ENCODE data around the gene CKAP2L.

The CKAP2L gene

GRCh38 chr2:112757265-112757664 is 7.1 kb downstream of the CKAP2L start:
- no peak overlapping the region for H3K27ac Mint-ChIP-seq
- H3K9me3 Mint-ChIP-seq = no peaks in the 10 kb centered on the region
- no peaks in the 10 kb centered on the region for H3K27me3 Mint-ChIP-seq
- DNase-seq (no peak), ATAC-seq (no peak)
- H3K36me3 Mint-ChIP-seq (ENCODE audit: low read depth) = peaks cover 52% of the 10 kb centered on the region
- peaks cover 10% of the 10 kb centered on the region for H3K4me1 Mint-ChIP-seq
- no peak overlapping the region for H3K4me3 Mint-ChIP-seq

- Mint-ChIP-seq H3K4me3 (no peak overlapping the region), H3K9me3 (no peaks in the 10 kb centered on the region), H3K4me1 (peaks cover 10% of the 10 kb centered on the region), H3K36me3 (ENCODE audit: low read depth) (peaks cover 50% of the 10 kb centered on the region), H3K27me3 (no peaks in the 10 kb centered on the region), H3K27ac (no peak overlapping the region)
- DNase-seq (no peak), ATAC-seq (no peak)
Measured at GRCh38 chr2:112756207-112756606, 8.2 kb downstream of the CKAP2L start.

GRCh38 chr2:112755444-112755843 is 9.0 kb downstream of the CKAP2L start:
- Mint-ChIP-seq H3K4me3 (no peak overlapping the region), H3K36me3 (ENCODE audit: low read depth) (peaks cover 49% of the 10 kb centered on the region), H3K4me1 (peaks cover 10% of the 10 kb centered on the region), H3K9me3 (no peaks in the 10 kb centered on the region), H3K27ac (no peak overlapping the region), H3K27me3 (no peaks in the 10 kb centered on the region)
- DNase-seq (no peak), ATAC-seq (no peak)

- peaks cover 49% of the 10 kb centered on the region for H3K36me3 Mint-ChIP-seq (ENCODE audit: low read depth)
- no peaks in the 10 kb centered on the region for H3K9me3 Mint-ChIP-seq
- ATAC-seq = no peak
- H3K27ac Mint-ChIP-seq = no peak overlapping the region
- H3K4me1 Mint-ChIP-seq = peaks cover 18% of the 10 kb centered on the region
- no peak overlapping the region for H3K4me3 Mint-ChIP-seq
- H3K27me3 Mint-ChIP-seq = no peaks in the 10 kb centered on the region
- no peak for DNase-seq
Measured at GRCh38 chr2:112754564-112754963, 9.8 kb downstream of the CKAP2L start.

- no peak overlapping the region for H3K27ac Mint-ChIP-seq
- H3K9me3 Mint-ChIP-seq = no peaks in the 10 kb centered on the region
- no peak overlapping the region for H3K4me3 Mint-ChIP-seq
- peaks cover 38% of the 10 kb centered on the region for H3K36me3 Mint-ChIP-seq (ENCODE audit: low read depth)
- DNase-seq (no peak), ATAC-seq (no peak)
- no peaks in the 10 kb centered on the region for H3K27me3 Mint-ChIP-seq
- H3K4me1 Mint-ChIP-seq = peaks cover 17% of the 10 kb centered on the region
Measured at GRCh38 chr2:112752667-112753066, 11.7 kb downstream of the CKAP2L start.

GRCh38 chr2:112751451-112752197 is 12.8 kb downstream of the CKAP2L start:
- Mint-ChIP-seq H3K4me1 (peaks cover 17% of the 10 kb centered on the region), H3K4me3 (no peak overlapping the region), H3K36me3 (ENCODE audit: low read depth) (peaks cover 34% of the 10 kb centered on the region), H3K27me3 (no peaks in the 10 kb centered on the region), H3K9me3 (no peaks in the 10 kb centered on the region), H3K27ac (no peak overlapping the region)
- DNase-seq (no peak), ATAC-seq (no peak)

- ATAC-seq (no peak), DNase-seq (no peak)
- H3K36me3 Mint-ChIP-seq (ENCODE audit: low read depth) = peaks cover 28% of the 10 kb centered on the region
- no peaks in the 10 kb centered on the region for H3K9me3 Mint-ChIP-seq
- H3K27me3 Mint-ChIP-seq = no peaks in the 10 kb centered on the region
- peaks cover 17% of the 10 kb centered on the region for H3K4me1 Mint-ChIP-seq
- H3K4me3 Mint-ChIP-seq = no peak overlapping the region
- H3K27ac Mint-ChIP-seq = no peak overlapping the region
Measured at GRCh38 chr2:112750560-112750843, 13.9 kb downstream of the CKAP2L start.

GRCh38 chr2:112749755-112750559 is 14.5 kb downstream of the CKAP2L start:
- no peaks in the 10 kb centered on the region for H3K9me3 Mint-ChIP-seq
- peaks cover 22% of the 10 kb centered on the region for H3K36me3 Mint-ChIP-seq (ENCODE audit: low read depth)
- no peaks in the 10 kb centered on the region for H3K27me3 Mint-ChIP-seq
- ATAC-seq (peak; percentile 86), DNase-seq (peak; percentile 85)
- no peak overlapping the region for H3K4me3 Mint-ChIP-seq
- H3K4me1 Mint-ChIP-seq = peaks cover 17% of the 10 kb centered on the region
- H3K27ac Mint-ChIP-seq = no peak overlapping the region

- DNase-seq (no peak), ATAC-seq (no peak)
- Mint-ChIP-seq H3K27me3 (no peaks in the 10 kb centered on the region), H3K4me3 (no peak overlapping the region), H3K4me1 (peaks cover 10% of the 10 kb centered on the region), H3K9me3 (no peaks in the 10 kb centered on the region), H3K27ac (no peak overlapping the region), H3K36me3 (ENCODE audit: low read depth) (peaks cover 42% of the 10 kb centered on the region)
Measured at GRCh38 chr2:112740527-112740926, 23.9 kb downstream of the CKAP2L start.

- DNase-seq = no peak
- Mint-ChIP-seq H3K4me3 (no peak overlapping the region), H3K27me3 (no peaks in the 10 kb centered on the region), H3K9me3 (no peaks in the 10 kb centered on the region), H3K4me1 (peaks cover 10% of the 10 kb centered on the region), H3K27ac (no peak overlapping the region), H3K36me3 (ENCODE audit: low read depth) (peaks cover 41% of the 10 kb centered on the region)
- no peak for ATAC-seq
Measured at GRCh38 chr2:112737542-112738232, 26.7 kb downstream of the CKAP2L start.

- H3K27me3 Mint-ChIP-seq = no peaks in the 10 kb centered on the region
- DNase-seq = no peak
- no peak overlapping the region for H3K4me3 Mint-ChIP-seq
- peaks cover 10% of the 10 kb centered on the region for H3K4me1 Mint-ChIP-seq
- no peak for ATAC-seq
- H3K27ac Mint-ChIP-seq = no peak overlapping the region
- H3K9me3 Mint-ChIP-seq = no peaks in the 10 kb centered on the region
- peaks cover 13% of the 10 kb centered on the region for H3K36me3 Mint-ChIP-seq (ENCODE audit: low read depth)
Measured at GRCh38 chr2:112733871-112734270, 30.5 kb downstream of the CKAP2L start.

- ATAC-seq (no peak), DNase-seq (no peak)
- peaks cover under 1% of the 10 kb centered on the region for H3K27me3 Mint-ChIP-seq
- H3K4me1 Mint-ChIP-seq = peaks cover 10% of the 10 kb centered on the region
- no peaks in the 10 kb centered on the region for H3K9me3 Mint-ChIP-seq
- peaks cover 10% of the 10 kb centered on the region for H3K36me3 Mint-ChIP-seq (ENCODE audit: low read depth)
- no peak overlapping the region for H3K4me3 Mint-ChIP-seq
- H3K27ac Mint-ChIP-seq = no peak overlapping the region
Measured at GRCh38 chr2:112733456-112733855, 31.0 kb downstream of the CKAP2L start.

GRCh38 chr2:112731479-112731878 is 32.9 kb downstream of the CKAP2L start:
- no peaks in the 10 kb centered on the region for H3K9me3 Mint-ChIP-seq
- H3K4me1 Mint-ChIP-seq = peaks cover 3% of the 10 kb centered on the region
- ATAC-seq = no peak
- H3K27me3 Mint-ChIP-seq = peaks cover 10% of the 10 kb centered on the region
- H3K27ac Mint-ChIP-seq = no peak overlapping the region
- H3K4me3 Mint-ChIP-seq = no peak overlapping the region
- peaks cover 1% of the 10 kb centered on the region for H3K36me3 Mint-ChIP-seq (ENCODE audit: low read depth)
- no peak for DNase-seq

GRCh38 chr2:112730791-112731190 is 33.6 kb downstream of the CKAP2L start:
- no peaks in the 10 kb centered on the region for H3K9me3 Mint-ChIP-seq
- H3K4me1 Mint-ChIP-seq = peaks cover 6% of the 10 kb centered on the region
- no peak overlapping the region for H3K4me3 Mint-ChIP-seq
- H3K27ac Mint-ChIP-seq = no peak overlapping the region
- no peaks in the 10 kb centered on the region for H3K36me3 Mint-ChIP-seq (ENCODE audit: low read depth)
- DNase-seq (no peak), ATAC-seq (no peak)
- peaks cover 10% of the 10 kb centered on the region for H3K27me3 Mint-ChIP-seq

- no peaks in the 10 kb centered on the region for H3K36me3 Mint-ChIP-seq (ENCODE audit: low read depth)
- no peak overlapping the region for H3K4me3 Mint-ChIP-seq
- peaks cover 6% of the 10 kb centered on the region for H3K4me1 Mint-ChIP-seq
- H3K9me3 Mint-ChIP-seq = no peaks in the 10 kb centered on the region
- peaks cover 10% of the 10 kb centered on the region for H3K27me3 Mint-ChIP-seq
- DNase-seq (no peak), ATAC-seq (no peak)
- H3K27ac Mint-ChIP-seq = no peak overlapping the region
Measured at GRCh38 chr2:112730216-112730615, 34.2 kb downstream of the CKAP2L start.
